GM20431 (cell line): ENCODE results near the gene CACHD1.
"Not testable (repeated sequence)": the region's sequence is repeated elsewhere in the genome, so short reads cannot be mapped to it uniquely, and the experiment has no call there.

ENCODE experiments used
- in situ Hi-C: fragments of 300-500 bp; cut with MseI, MboI; formaldehyde crosslinking; loops from one replicate; pipeline ENCODE4 v1.15.0; 2020; ENCODE audit warnings: low sequenced_read_pairs; ENCODE audit not compliant: unreplicated experiment

The CACHD1 gene

GRCh38 chr1:64685217-64685616, 215.3 kb downstream of the CACHD1 start:
- in situ Hi-C loops: no loop called here

GRCh38 chr1:64685765-64686341, 215.9 kb downstream of the CACHD1 start:
- in situ Hi-C loops: no loop called here

DNA sequence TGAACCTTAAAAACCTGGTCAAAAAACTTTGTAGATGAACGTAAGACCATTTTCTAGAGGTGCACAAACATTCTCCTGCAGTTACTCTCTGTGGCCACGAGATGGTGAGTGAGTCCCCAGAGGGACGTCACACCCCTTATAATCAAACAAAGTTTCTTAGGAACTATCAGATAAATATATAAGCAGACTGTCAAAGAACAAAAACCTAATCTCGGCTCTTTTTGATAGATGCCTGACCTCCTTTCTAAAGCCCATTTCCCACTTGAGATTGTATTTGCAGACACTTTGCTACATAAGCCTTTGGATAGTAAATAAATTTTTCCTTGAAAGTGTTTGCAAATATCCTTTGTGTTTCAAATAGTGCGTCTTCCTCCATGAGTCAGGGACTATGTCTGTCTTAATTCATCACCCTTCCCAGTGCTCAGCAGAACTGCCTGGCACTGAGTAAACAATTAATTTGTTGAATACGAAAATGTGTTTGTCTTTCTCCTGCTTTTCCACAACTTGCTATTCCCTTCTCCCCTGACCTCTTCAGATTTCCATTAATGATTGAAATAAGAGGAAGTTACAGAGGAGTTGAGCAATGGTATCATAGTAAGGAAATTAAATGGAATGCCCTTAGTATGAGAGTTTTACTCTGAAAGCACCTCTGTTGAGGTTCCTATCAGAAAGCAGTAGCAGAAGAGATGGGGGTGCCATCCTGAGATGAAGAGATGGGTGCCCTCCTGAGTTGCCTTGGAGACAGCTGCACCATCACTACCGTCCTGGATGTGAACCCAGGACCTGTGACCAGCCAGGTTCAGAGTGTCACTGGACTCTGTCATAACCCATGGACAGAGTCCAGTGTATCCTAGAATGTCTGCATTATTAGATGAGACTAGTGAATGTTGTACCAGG, 217.1 kb downstream of the CACHD1 start:
- in situ Hi-C loops: no loop called here

GRCh38 chr1:64687725-64688327, 217.9 kb downstream of the CACHD1 start:
- in situ Hi-C loops: no loop called here

- in situ Hi-C loops: no loop called here
These were observed 221.7 kb downstream of the CACHD1 start for GRCh38 chr1:64691626-64692025.

DNA sequence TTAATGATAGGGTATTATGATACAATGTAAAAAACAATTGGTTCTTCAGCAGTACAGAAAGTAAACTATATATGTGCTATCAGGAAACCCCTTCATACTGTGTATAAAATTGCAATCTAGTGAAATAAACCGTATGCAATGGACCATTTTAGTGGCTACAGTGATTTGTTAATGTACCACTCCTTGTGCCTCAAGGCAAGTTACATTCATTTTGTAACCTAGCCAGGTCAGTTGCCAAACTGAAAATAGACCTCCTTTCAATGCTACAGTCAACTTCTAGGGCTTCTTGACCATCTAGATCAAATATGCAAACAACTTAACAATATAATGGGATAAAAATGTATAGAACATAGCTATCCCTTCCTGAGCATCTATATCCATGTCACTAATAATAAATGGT, 223.0 kb downstream of the CACHD1 start:
- in situ Hi-C loops: no loop called here

DNA sequence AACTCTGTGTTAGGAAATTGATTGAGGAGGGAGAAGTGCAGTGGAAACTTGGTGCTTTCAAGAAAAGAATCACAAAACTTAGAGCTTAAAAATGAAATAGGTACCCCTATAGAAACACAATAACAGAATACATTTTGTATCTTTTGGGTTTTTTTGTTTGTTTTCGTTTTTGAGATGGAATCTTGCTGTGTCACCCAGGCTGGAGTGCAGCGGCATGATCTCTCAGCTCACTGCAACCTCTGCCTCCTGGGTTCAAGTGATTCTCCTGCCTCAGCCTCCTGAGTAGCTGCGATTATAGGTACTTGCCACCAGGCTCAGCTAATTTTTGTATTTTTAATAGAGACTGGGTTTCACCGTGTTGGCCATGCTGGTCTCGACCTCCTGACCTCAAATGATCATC, 223.5 kb downstream of the CACHD1 start:
- in situ Hi-C loops: no loop called here

GRCh38 chr1:64696879-64697278, 226.9 kb downstream of the CACHD1 start:
- in situ Hi-C loops: no loop called here

DNA sequence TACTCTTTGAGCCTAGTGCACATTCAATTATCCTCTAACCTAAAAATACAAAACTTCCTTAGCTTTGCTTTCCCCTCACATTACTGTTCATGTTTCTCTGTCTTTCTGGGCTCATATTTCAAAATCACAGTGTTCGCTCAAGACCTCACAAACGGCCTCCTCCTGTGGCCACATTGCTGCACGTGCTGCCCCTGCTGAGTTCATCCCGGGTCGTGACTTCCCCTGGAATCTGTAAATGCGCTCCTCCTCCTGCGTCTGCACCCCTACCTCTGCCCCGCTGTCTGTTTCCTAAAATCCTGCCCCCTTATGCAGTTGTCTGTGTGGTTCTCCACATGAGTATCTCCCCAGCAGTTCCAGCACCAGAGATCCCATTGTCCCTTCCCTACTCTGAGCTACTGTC, 229.4 kb downstream of the CACHD1 start:
- in situ Hi-C loops: no loop called here

- in situ Hi-C loops: no loop called here
These were observed 231.1 kb downstream of the CACHD1 start for GRCh38 chr1:64701071-64701470.

DNA sequence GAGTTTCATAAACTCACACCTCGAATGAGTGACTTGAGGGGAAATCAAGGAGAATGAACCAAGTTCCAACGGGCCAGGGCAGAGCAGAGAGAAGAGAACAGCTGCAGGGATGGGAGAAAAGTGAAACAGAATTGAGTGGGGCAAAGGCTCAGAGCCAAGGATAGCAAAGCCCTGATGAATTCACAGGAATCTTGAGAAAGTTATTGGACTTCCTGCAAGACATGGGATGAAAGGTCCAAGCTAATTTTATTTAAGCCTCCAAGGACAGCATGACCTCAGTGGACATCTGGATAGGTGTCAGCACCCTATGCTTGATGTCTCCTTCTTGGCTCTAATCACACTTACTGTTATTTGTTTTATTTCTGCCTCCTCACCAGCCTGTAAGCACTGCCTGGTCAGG, 232.0 kb downstream of the CACHD1 start:
- in situ Hi-C loops: no loop called here

GRCh38 chr1:64702670-64703069, 232.7 kb downstream of the CACHD1 start:
- in situ Hi-C loops: not testable (repeated sequence)

DNA sequence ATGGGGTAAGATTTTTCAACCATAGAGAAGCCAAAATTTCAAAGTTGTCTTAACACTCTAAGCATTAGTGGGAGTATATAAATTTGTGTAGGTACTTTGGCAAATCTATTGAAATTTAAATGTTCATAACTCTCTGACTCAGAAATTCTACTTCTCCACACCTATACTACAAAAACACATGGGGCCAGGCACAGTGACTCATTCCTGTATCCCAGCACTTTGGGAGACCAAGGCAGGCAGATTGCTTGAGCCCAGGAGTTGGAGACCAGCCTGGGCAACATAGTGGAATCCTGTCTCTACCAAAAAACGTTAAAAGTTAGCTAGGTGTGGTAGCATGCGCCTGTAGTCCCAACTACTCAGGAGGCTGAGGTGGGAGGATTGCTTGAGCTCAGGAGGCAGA, 233.7 kb downstream of the CACHD1 start:
- in situ Hi-C loops: no loop called here

- in situ Hi-C loops: no loop called here
These were observed 235.7 kb downstream of the CACHD1 start for GRCh38 chr1:64705591-64705990.

- in situ Hi-C loops: no loop called here
These were observed 241.3 kb downstream of the CACHD1 start for GRCh38 chr1:64711266-64711665.

GRCh38 chr1:64712049-64712448, 242.1 kb downstream of the CACHD1 start:
- in situ Hi-C loops: no loop called here

DNA sequence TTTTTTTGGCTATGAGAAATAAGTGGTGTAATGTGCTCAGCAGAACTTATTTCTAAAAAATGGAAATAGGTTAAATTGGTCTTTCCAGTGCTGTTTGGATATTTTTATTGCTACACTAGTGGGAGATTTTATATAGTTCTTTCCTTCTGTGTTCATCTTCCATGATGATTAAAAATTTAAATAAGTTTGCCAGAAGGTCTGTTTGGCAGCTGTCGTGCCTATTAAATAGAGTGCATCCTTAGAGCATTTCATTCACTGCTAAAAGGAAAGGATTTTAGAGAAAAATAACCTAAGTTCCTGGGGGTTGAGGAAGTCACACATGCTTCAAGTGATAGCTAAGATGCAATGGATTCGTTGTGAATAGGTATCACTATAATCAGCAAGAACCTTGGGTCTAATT, 245.3 kb downstream of the CACHD1 start:
- in situ Hi-C loops: no loop called here

- in situ Hi-C loops: no loop called here
These were observed 251.2 kb downstream of the CACHD1 start for GRCh38 chr1:64721135-64721534.

DNA sequence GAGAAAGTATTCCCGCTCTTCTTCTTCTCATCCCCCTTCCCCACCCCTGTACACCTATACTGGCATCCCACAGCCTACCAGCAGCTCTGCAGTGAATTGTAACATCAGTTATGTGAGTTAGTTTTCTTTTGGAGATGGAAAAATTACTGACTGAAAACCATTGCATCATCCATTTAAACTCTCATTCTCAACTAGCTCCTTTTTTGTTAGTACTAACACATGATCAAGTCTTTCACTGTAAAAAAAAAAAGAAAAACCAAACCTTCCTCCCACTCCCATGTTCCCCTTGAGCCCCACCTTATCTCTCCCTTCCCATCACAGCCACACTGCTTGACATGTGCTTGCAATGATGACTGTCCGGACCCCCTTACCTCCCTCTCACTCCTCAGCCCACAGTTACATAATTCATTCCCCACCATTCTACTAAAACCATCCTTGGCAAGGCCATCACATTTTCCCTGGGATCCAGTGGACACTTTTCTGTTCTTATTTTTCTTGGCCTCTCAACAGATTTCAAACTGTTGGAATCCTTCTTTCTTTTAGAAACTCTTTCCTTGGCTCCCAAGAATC, 251.7 kb downstream of the CACHD1 start:
- in situ Hi-C loops: no loop called here

- in situ Hi-C loops: no loop called here
These were observed 257.9 kb downstream of the CACHD1 start for GRCh38 chr1:64727861-64728260.
